GM18858 (cell line): ENCODE measurements around the gene FOXL3.
"Not testable (repeated sequence)": the region's sequence is repeated elsewhere in the genome, so short reads cannot be mapped to it uniquely, and the experiment has no call there.

ENCODE experiments used
- ATAC-seq: cut with Tn5 transposase; IDR thresholded peaks from one replicate; pipeline ENCODE4 v1.9.1; 2021; ENCODE audit not compliant: unreplicated experiment

The FOXL3 gene

GRCh38 chr7:286266-286665, 3.7 kb upstream of the FOXL3 start:
- no peak for ATAC-seq

- ATAC-seq, result no peak
These were observed 1.3 kb upstream of the FOXL3 start for GRCh38 chr7:288671-289101.

- no peak for ATAC-seq
These were observed 688 bp upstream of the FOXL3 start for GRCh38 chr7:289209-289755.

GRCh38 chr7:290554-291372, 793 bp downstream of the FOXL3 start:
- no peak for ATAC-seq

- no peak for ATAC-seq
These were observed 1.6 kb downstream of the FOXL3 start for GRCh38 chr7:291373-292092.

GRCh38 chr7:292226-292625, 2.3 kb downstream of the FOXL3 start:
- ATAC-seq, result no peak

- ATAC-seq, result no peak
These were observed 2.9 kb downstream of the FOXL3 start for GRCh38 chr7:292826-293225.

- no peak for ATAC-seq
These were observed 3.9 kb downstream of the FOXL3 start for GRCh38 chr7:293681-294439.

GRCh38 chr7:294440-295154, 4.6 kb downstream of the FOXL3 start:
- ATAC-seq, result no peak

GRCh38 chr7:295155-296154, 5.5 kb downstream of the FOXL3 start:
- no peak for ATAC-seq

GRCh38 chr7:296373-296945, 6.5 kb downstream of the FOXL3 start:
- no peak for ATAC-seq

- not testable (repeated sequence) for ATAC-seq
These were observed 7.2 kb downstream of the FOXL3 start for GRCh38 chr7:297141-297540.

- ATAC-seq, result no peak
These were observed 7.8 kb downstream of the FOXL3 start for GRCh38 chr7:297611-298374.

GRCh38 chr7:298375-298702, 8.4 kb downstream of the FOXL3 start:
- no peak for ATAC-seq

- ATAC-seq, result no peak
These were observed 8.8 kb downstream of the FOXL3 start for GRCh38 chr7:298743-299142.

GRCh38 chr7:299169-299568, 9.2 kb downstream of the FOXL3 start:
- ATAC-seq, result no peak

GRCh38 chr7:299628-300027, 9.7 kb downstream of the FOXL3 start:
- no peak for ATAC-seq

- ATAC-seq, result no peak
These were observed 10.1 kb downstream of the FOXL3 start for GRCh38 chr7:300048-300447.
